ENCODE data around the gene PRR14. TPM values are rescaled to one million over a fixed set of nuclear protein-coding genes. Genes with fewer than 3 reads are reported as not detected.

PRR14 gene
- total and polyA plus RNA-seq, 2 of the 4 experiments (the other 2 are of a cell fraction): 1.4 to 11.9 TPM

- TF ChIP-seq RCOR1 (IDR thresholded peaks at IDR 0.05; ENCODE audit: insufficient replicate concordance, low read length) (peak; percentile 55), FOS (IDR thresholded peaks at IDR 0.05; ENCODE audit: low read depth, low read length) (no peak), MAZ (IDR thresholded peaks at IDR 0.05; ENCODE audit: borderline replicate concordance, low read depth, low read length) (peak; percentile 57)
Measured at GRCh38 chr16:30657866-30658730, 7.3 kb downstream of the PRR14 start, which contains the start of gene FBRS (continued).
